OCI-LY7 (cell line): ENCODE data around the gene KRTAP2-2. TPM values are rescaled to one million over a fixed set of nuclear protein-coding genes. Genes with fewer than 3 reads are reported as not detected.
"Not testable (repeated sequence)": the region's sequence is repeated elsewhere in the genome, so short reads cannot be mapped to it uniquely, and the experiment has no call there.

Experiments used
- Bru-seq: library from RNA; stranded (reverse); fragments of 400-500 nt; gene quantifications from one replicate; lab custom pipeline; 2021; lab: Mats Ljungman, UMichigan
- BruChase-seq, 2 experiments: library from RNA; stranded (reverse); fragments of 400-500 nt; gene quantifications; one replicate each; lab custom pipeline; 2021; lab: Mats Ljungman, UMichigan
- BruUV-seq: library from RNA; stranded (reverse); fragments of 400-500 nt; replicated peaks from 2 replicates; lab custom pipeline; 2021; lab: Mats Ljungman, UMichigan
- CTCF ChIA-PET: fragments of 300-600 bp; sonication (Branson Sonifier 250); formaldehyde crosslinking; loops from one replicate; lab custom pipeline; 2022; ENCODE audit warnings: antibody characterized with exemption; ENCODE audit not compliant: unreplicated experiment; lab: Charles Lee
- POLR2A ChIA-PET: fragments of 300-600 bp; sonication (Branson Sonifier 250); formaldehyde crosslinking; loops from one replicate; lab custom pipeline; 2022; ENCODE audit warnings: antibody characterized with exemption; lab: Charles Lee
- DNase-seq: peaks from one replicate; pipeline ENCODE4 v3.0.0-alpha.2; 2015; ENCODE audit warnings: low spot score
- H2AFZ ChIP-seq: fragments of 200-600 bp; sonication (generic), shearing (Covaris generic); 2 replicates; pipeline ENCODE4 v1.6.1; 2014; ENCODE audit warnings: mild to moderate bottlenecking, antibody characterized with exemption, low read length, moderate library complexity
- H3K27ac ChIP-seq: fragments of 200-600 bp; sonication (generic); 2 replicates; pipeline ENCODE4 v1.5.1; 2014; ENCODE audit warnings: mixed run types, low read depth, mild to moderate bottlenecking, moderate library complexity, low read length, inconsistent platforms; ENCODE audit not compliant: poor library complexity, severe bottlenecking
- H3K36me3 ChIP-seq: fragments of 200-600 bp; sonication (generic); 2 replicates; pipeline ENCODE4 v1.6.1; 2014; ENCODE audit warnings: mild to moderate bottlenecking, antibody characterized with exemption, low read length, moderate library complexity, mixed read lengths; ENCODE audit not compliant: insufficient read depth
- H3K4me1 ChIP-seq: fragments of 200-600 bp; sonication (generic); 2 replicates; pipeline ENCODE4 v1.5.1; 2014; ENCODE audit warnings: mild to moderate bottlenecking, low read length; ENCODE audit not compliant: insufficient read depth, poor library complexity, severe bottlenecking
- H3K4me2 ChIP-seq: fragments of 200-600 bp; sonication (generic); 2 replicates; pipeline ENCODE4 v1.6.1; 2014; ENCODE audit warnings: mild to moderate bottlenecking, low read length
- H3K4me3 ChIP-seq: fragments of 200-600 bp; sonication (generic); 2 replicates; pipeline ENCODE4 v1.5.1; 2014; ENCODE audit warnings: mild to moderate bottlenecking, low read depth, low read length; ENCODE audit not compliant: poor library complexity, severe bottlenecking
- H3K79me2 ChIP-seq: fragments of 200-600 bp; sonication (generic); 2 replicates; pipeline ENCODE4 v1.6.1; 2016; ENCODE audit warnings: low read depth, mild to moderate bottlenecking, low read length, moderate library complexity, mixed read lengths; ENCODE audit not compliant: insufficient read depth
- H3K9me2 ChIP-seq: fragments of 200-600 bp; sonication (generic); 2 replicates; pipeline ENCODE4 v1.6.1; 2016; ENCODE audit warnings: mild to moderate bottlenecking, low read length, mixed read lengths; ENCODE audit not compliant: insufficient read depth
- H3K9me3 ChIP-seq: fragments of 200-600 bp; sonication (generic); 2 replicates; pipeline ENCODE4 v1.6.1; 2014; ENCODE audit warnings: mild to moderate bottlenecking, mixed run types, low read length, mixed read lengths
- H4K20me1 ChIP-seq: fragments of 200-600 bp; sonication (generic); 2 replicates; pipeline ENCODE4 v1.6.1; 2014; ENCODE audit warnings: mild to moderate bottlenecking, antibody characterized with exemption, low read length, moderate library complexity, mixed read lengths; ENCODE audit not compliant: insufficient read depth
- CTCF ChIP-seq: fragments of 200-600 bp; sonication (generic); conservative IDR thresholded peaks from 2 replicates; pipeline ENCODE4 v1.5.1; 2014; ENCODE audit warnings: mild to moderate bottlenecking, antibody characterized with exemption, low read length, moderate library complexity, mixed read lengths
- EZH2phosphoT487 ChIP-seq: fragments of 200-600 bp; sonication (generic); IDR thresholded peaks from 2 replicates; pipeline ENCODE4 v1.6.1; 2018; ENCODE audit warnings: low read depth, borderline replicate concordance, mild to moderate bottlenecking, mixed run types, antibody characterized with exemption, low read length, moderate library complexity, mixed read lengths
- intact Hi-C: fragments of 100-400 bp; cut with micrococcal nuclease; formaldehyde crosslinking; loops from one replicate; pipeline ENCODE4 v1.10.0; 2022; ENCODE audit not compliant: unreplicated experiment
- long read RNA-seq: library from polyadenylated mRNA; stranded (forward); transcript quantifications from one replicate; pipeline ENCODE4 v2.0.0, GENCODE V29; 2022
- total RNA-seq, 2 experiments: library from RNA; depleted of rRNA in 1 of 2; stranded (reverse); fragments of >200 nt in 1 of 2; shearing (Covaris generic) in 1 of 2; gene quantifications; 2 replicates each; pipeline ENCODE4 v1.2.3, GENCODE V29; 2014 to 2022

KRTAP2-2 gene
- total RNA-seq (2014; rRNA removed; shearing (Covaris generic)) (not detected in 2 replicates), total RNA-seq (2022) (not detected in 2 replicates), Bru-seq, nascent RNA (not detected), BruChase-seq, experiment 1, labeled RNA remaining after a 6-hour chase (not detected), BruChase-seq, experiment 2, labeled RNA remaining after a 2-hour chase (not detected)
- long read RNA-seq, result 0 reads

- CTCF ChIA-PET, H3K36me3 ChIP-seq, H3K4me1 ChIP-seq, H3K27ac ChIP-seq, H3K9me3 ChIP-seq, H4K20me1 ChIP-seq, H2AFZ ChIP-seq, BruUV-seq, DNase-seq, H3K4me2 ChIP-seq, H3K4me3 ChIP-seq, intact Hi-C loops, POLR2A ChIA-PET, H3K9me2 ChIP-seq, H3K79me2 ChIP-seq: not testable (repeated sequence)
Measured at GRCh38 chr17:41055130-41055529, at the start of gene KRTAP2-2. TSS of gene KRTAP2-2 (minus strand) at chr17:41055230. CDS start at chr17:41055211, 19 bp downstream.

GRCh38 chr17:41104386-41105038 lies 49.5 kb upstream of the KRTAP2-2 start:
- H4K20me1 ChIP-seq, H3K4me2 ChIP-seq, DNase-seq, H3K9me3 ChIP-seq, CTCF ChIA-PET, H3K36me3 ChIP-seq, H3K9me2 ChIP-seq, H3K4me1 ChIP-seq, intact Hi-C loops, POLR2A ChIA-PET, H2AFZ ChIP-seq, BruUV-seq, H3K79me2 ChIP-seq, H3K4me3 ChIP-seq, H3K27ac ChIP-seq: not testable (repeated sequence)

GRCh38 chr17:41103896-41104295 lies 48.9 kb upstream of the KRTAP2-2 start:
- TF ChIP-seq EZH2phosphoT487 (no peak), CTCF (no peak)
- no TSS peak for BruUV-seq
- POLR2A ChIA-PET, result no interaction called here
- Histone ChIP-seq H3K79me2 (no peaks in the 10 kb centered on the region), H3K9me2 (no peaks in the 10 kb centered on the region), H3K36me3 (no peaks in the 10 kb centered on the region), H3K27ac (no peak overlapping the region), H2AFZ (no peak overlapping the region), H4K20me1 (no peaks in the 10 kb centered on the region), H3K4me1 (no peaks in the 10 kb centered on the region), H3K4me3 (no peak overlapping the region), H3K9me3 (no peaks in the 10 kb centered on the region), H3K4me2 (no peak overlapping the region)
- no peak for DNase-seq
- CTCF ChIA-PET, result no interaction called here
- intact Hi-C loops, result no loop called here
